IMR-90 (cell line): ENCODE measurements around the gene FERMT2. TPM values are rescaled to one million over a fixed set of nuclear protein-coding genes. Genes with fewer than 3 reads are reported as not detected.
A peak's percentile ranks its signal among the peaks of the same experiment; 100 is the strongest.

Source experiments
- BHLHE40 ChIP-seq: fragments of 150-350 bp; IDR thresholded peaks from 2 replicates; pipeline ENCODE4 v1.6.1; 2016; ENCODE audit warnings: mild to moderate bottlenecking, low read depth, low read length
- CTCF ChIP-seq: conservative IDR thresholded peaks from 2 replicates; pipeline ENCODE4 v1.5.1; 2012; ENCODE audit warnings: mild to moderate bottlenecking, low read depth, low read length, improper control_type of control experiment
- MAZ ChIP-seq: IDR thresholded peaks from 2 replicates; pipeline ENCODE4 v1.6.1; 2012; ENCODE audit warnings: low read depth, mild to moderate bottlenecking, low read length, improper control_type of control experiment, moderate library complexity, borderline replicate concordance
- MXI1 ChIP-seq: IDR thresholded peaks from 2 replicates; pipeline ENCODE4 v1.6.1; 2012; ENCODE audit warnings: low read depth, mild to moderate bottlenecking, low read length, moderate library complexity, borderline replicate concordance
- RFX5 ChIP-seq: IDR thresholded peaks from 2 replicates; pipeline ENCODE4 v1.8.0; 2012; ENCODE audit warnings: low read depth, mild to moderate bottlenecking, low read length, moderate library complexity
- USF2 ChIP-seq: fragments of 150-350 bp; IDR thresholded peaks from 2 replicates; pipeline ENCODE4 v1.6.1; 2017; ENCODE audit warnings: mild to moderate bottlenecking, antibody characterized with exemption, low read length, low read depth
- polyA plus RNA-seq, 3 experiments: library from polyadenylated mRNA; depleted of rRNA; stranded (reverse); fragments of >200 nt; gene quantifications; 2 replicates each; pipeline ENCODE4 v1.2.3, GENCODE V29; 2012; ENCODE audit warnings: low replicate concordance in 1 of 3
- total RNA-seq: library from RNA; depleted of rRNA; stranded (reverse); fragments of >200 nt; gene quantifications from 2 replicates; pipeline ENCODE4 v1.2.3, GENCODE V29; 2012

Gene FERMT2
- total and polyA plus RNA-seq, 2 of the 4 experiments (the other 2 are of a cell fraction) = 131 to 217 TPM

GRCh38 chr14:52950898-52951680, at the start of gene FERMT2 (continued):
- TF ChIP-seq CTCF (no peak), BHLHE40 (no peak), RFX5 (no peak), USF2 (no peak), MXI1 (0 out of 2 replicates have a peak, but pooled peaks have one; percentile 26), MAZ (peak; percentile 97; the same call in 1 of the 2 replicates)
